Activated T-cell treated with anti-CD3 and anti-CD28 coated beads, Interleukin-2, amount 50 U/mL, for 4 hours (primary cell): Measurements from ENCODE around the gene FBXO31. TPM values are rescaled to one million over a fixed set of nuclear protein-coding genes. Genes with fewer than 3 reads are reported as not detected.

Experiments used
- ATAC-seq, 2 donors: fragments of 200-7000 bp; cut with Tn5 transposase; one replicate each; pipeline ENCODE4 v1.10.0; 2021
- DNase-seq: peaks from one replicate; pipeline ENCODE4 v3.0.0-alpha.2; 2020
- H3K27me3 Mint-ChIP-seq: one replicate; pipeline ENCODE4 v1.8.0; 2021; ENCODE audit warnings: low read depth, mixed read lengths
- H3K36me3 Mint-ChIP-seq: one replicate; pipeline ENCODE4 v1.8.0; 2022; ENCODE audit warnings: mixed read lengths; ENCODE audit not compliant: insufficient read depth
- H3K4me1 Mint-ChIP-seq: one replicate; pipeline ENCODE4 v1.8.0; 2021; ENCODE audit warnings: low read depth, mixed read lengths
- H3K4me3 Mint-ChIP-seq: one replicate; pipeline ENCODE4 v1.8.0; 2021; ENCODE audit warnings: mild to moderate bottlenecking, moderate library complexity, mixed read lengths
- H3K9me3 Mint-ChIP-seq: one replicate; pipeline ENCODE4 v1.8.0; 2021; ENCODE audit warnings: mixed read lengths
- total RNA-seq, 3 donors: library from RNA; stranded (reverse); gene quantifications; one replicate each; pipeline ENCODE4 v1.2.1, GENCODE V29; 2021

The FBXO31 gene
- total RNA-seq, 3 donors from 2014 or later: 53.0 to 58.1 (median 55.5) TPM

DNA sequence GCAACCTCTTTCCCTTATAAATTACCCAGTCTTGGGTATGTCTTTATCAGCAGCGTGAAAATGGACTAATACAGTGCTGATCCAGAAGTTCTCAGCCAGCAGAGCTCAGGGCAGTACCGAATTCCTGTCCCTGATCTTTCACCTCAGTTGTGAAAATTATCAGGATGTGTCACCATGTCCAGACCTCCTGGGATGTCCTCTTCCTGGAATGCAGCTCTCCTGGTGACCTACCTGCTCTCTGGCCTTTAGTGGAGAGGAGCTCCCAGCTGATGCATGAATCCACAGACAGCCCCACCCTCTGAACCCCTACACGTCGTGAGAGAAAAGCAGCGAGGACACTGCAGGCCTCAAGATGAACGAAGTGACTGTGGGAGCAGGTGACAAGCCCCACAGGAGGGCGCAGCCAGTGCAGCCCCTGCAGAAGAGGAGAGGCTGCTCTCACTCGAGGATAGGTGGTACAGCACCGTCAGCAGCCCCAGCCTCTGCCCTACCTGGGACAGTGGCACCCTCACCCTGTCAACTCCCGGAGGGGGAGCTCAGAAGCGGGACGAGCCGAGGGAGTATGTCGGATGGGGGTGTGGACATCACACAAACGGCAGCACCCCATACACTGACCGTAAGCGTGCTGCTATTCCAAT, 44.4 kb downstream of the FBXO31 start:
- Mint-ChIP-seq H3K4me3 (no peak overlapping the region), H3K36me3 (peaks cover 29% of the 10 kb centered on the region), H3K9me3 (no peaks in the 10 kb centered on the region), H3K27me3 (no peaks in the 10 kb centered on the region), H3K4me1 (peaks cover 7% of the 10 kb centered on the region)
- DNase-seq (no peak), ATAC-seq (no peak)

GRCh38 chr16:87338155-87338765, 45.3 kb downstream of the FBXO31 start:
- Mint-ChIP-seq H3K4me1 (peaks cover 7% of the 10 kb centered on the region), H3K9me3 (no peaks in the 10 kb centered on the region), H3K36me3 (peaks cover 28% of the 10 kb centered on the region), H3K4me3 (no peak overlapping the region), H3K27me3 (no peaks in the 10 kb centered on the region)
- DNase-seq: no peak
- no peak for ATAC-seq

DNA sequence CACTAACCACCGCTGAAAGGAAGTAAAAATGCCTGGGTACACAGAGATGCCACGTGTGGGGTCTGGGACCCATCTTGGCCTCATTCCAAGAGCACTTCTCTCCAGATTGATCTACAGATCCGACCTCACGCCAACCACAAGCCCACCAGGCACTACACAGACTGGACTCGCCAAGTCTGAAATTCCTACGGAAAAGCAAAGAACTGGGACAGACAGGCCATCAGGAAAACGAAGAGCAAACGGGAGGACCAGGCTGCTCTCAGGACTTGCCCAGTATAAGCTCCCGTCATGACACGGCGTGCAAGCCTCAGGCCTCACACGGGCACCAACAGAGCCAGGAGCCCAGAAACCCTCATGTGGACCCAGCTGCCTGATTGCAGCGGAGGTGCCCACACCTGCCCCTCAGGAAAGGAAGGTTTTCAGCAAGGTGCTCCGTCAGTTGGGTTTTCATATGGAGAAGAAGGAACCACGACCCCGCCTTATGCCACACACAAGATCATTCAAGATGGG, 46.3 kb downstream of the FBXO31 start:
- Mint-ChIP-seq H3K4me1 (peaks cover 7% of the 10 kb centered on the region), H3K9me3 (no peaks in the 10 kb centered on the region), H3K36me3 (peaks cover 24% of the 10 kb centered on the region), H3K27me3 (no peaks in the 10 kb centered on the region), H3K4me3 (no peak overlapping the region)
- no peak for DNase-seq
- no peak for ATAC-seq

GRCh38 chr16:87336434-87337240, 46.9 kb downstream of the FBXO31 start:
- H3K36me3 Mint-ChIP-seq: peaks cover 23% of the 10 kb centered on the region
- no peaks in the 10 kb centered on the region for H3K9me3 Mint-ChIP-seq
- H3K4me3 Mint-ChIP-seq: no peak overlapping the region
- DNase-seq (no peak), ATAC-seq (no peak)
- no peaks in the 10 kb centered on the region for H3K27me3 Mint-ChIP-seq
- peaks cover 7% of the 10 kb centered on the region for H3K4me1 Mint-ChIP-seq

GRCh38 chr16:87335625-87336433, 47.7 kb downstream of the FBXO31 start:
- H3K4me3 Mint-ChIP-seq: no peak overlapping the region
- peaks cover 7% of the 10 kb centered on the region for H3K4me1 Mint-ChIP-seq
- DNase-seq (no peak), ATAC-seq (no peak)
- H3K27me3 Mint-ChIP-seq: no peaks in the 10 kb centered on the region
- H3K36me3 Mint-ChIP-seq: peaks cover 21% of the 10 kb centered on the region
- H3K9me3 Mint-ChIP-seq: no peaks in the 10 kb centered on the region

DNA sequence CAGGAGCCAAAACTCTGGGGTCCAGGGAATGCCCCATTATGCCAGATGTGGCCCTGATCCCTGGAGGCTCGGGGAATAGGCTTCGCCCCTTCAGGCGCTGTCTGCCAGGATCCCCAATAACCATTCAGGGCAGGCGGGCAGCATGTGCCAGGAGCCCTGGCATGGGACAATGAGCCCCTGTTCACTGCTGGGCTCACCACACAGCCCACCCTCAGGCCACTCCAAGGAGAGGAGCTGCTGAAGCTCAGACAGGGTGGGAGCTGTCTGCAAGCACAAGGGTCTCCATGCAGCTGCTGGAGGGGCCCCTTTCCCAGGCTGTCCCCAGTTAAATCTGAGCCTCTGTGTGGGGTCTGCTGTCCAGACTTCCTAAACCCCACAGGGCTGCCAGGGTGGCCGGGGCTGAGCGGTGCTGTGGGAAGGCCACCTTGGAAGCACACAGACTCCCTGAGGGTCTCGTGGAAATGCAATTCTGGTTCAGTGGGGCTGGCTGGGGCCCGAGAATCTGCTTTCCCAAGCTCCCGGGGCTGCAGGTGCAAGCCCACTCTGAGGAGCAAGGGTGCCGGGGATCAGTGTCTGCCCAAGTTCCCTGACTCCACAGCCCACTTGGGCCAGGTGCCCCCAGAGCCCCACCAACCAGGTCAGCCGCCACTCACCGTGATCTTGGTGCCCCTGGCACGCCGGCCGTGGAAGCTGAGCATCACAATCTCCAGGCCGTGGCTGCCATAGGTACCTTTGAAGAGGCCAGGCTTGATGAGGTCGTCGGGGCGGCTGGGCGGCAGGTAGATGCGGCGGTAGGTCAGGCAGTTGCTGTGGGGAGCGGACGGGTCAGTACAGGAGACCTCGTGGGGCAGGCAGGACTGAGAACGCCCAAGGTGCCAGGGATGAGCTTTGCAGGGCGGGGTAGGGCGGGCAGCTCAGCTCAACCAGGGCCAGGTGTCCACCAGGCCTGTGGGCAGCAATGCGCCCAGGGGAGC, 48.6 kb downstream of the FBXO31 start:
- no peak for DNase-seq
- no peaks in the 10 kb centered on the region for H3K9me3 Mint-ChIP-seq
- peaks cover 7% of the 10 kb centered on the region for H3K4me1 Mint-ChIP-seq
- H3K4me3 Mint-ChIP-seq: no peak overlapping the region
- H3K27me3 Mint-ChIP-seq: no peaks in the 10 kb centered on the region
- H3K36me3 Mint-ChIP-seq: peaks cover 20% of the 10 kb centered on the region
- no peak for ATAC-seq

GRCh38 chr16:87333581-87334331, 49.8 kb downstream of the FBXO31 start:
- Mint-ChIP-seq H3K4me3 (no peak overlapping the region), H3K4me1 (peaks cover 7% of the 10 kb centered on the region), H3K36me3 (peaks cover 18% of the 10 kb centered on the region), H3K9me3 (no peaks in the 10 kb centered on the region), H3K27me3 (no peaks in the 10 kb centered on the region)
- no peak for ATAC-seq
- DNase-seq: no peak

- Mint-ChIP-seq H3K4me3 (no peak overlapping the region), H3K36me3 (peaks cover 17% of the 10 kb centered on the region), H3K27me3 (no peaks in the 10 kb centered on the region), H3K9me3 (no peaks in the 10 kb centered on the region), H3K4me1 (peaks cover 7% of the 10 kb centered on the region)
- ATAC-seq (no peak), DNase-seq (no peak)
These were observed 50.5 kb downstream of the FBXO31 start for GRCh38 chr16:87333101-87333500.

- ATAC-seq: no peak
- no peak overlapping the region for H3K4me3 Mint-ChIP-seq
These were observed 51.4 kb downstream of the FBXO31 start for GRCh38 chr16:87332150-87332549.

GRCh38 chr16:87331241-87331801, 52.3 kb downstream of the FBXO31 start:
- ATAC-seq (no peak), DNase-seq (no peak)
- H3K4me1 Mint-ChIP-seq: no peaks in the 10 kb centered on the region
- peaks cover 17% of the 10 kb centered on the region for H3K36me3 Mint-ChIP-seq
- H3K4me3 Mint-ChIP-seq: no peak overlapping the region
- H3K9me3 Mint-ChIP-seq: no peaks in the 10 kb centered on the region
- H3K27me3 Mint-ChIP-seq: no peaks in the 10 kb centered on the region

More at GRCh38 chr16:87332150-87332549, 51.4 kb downstream of the FBXO31 start:
- Mint-ChIP-seq H3K9me3 (no peaks in the 10 kb centered on the region), H3K4me1 (peaks cover 3% of the 10 kb centered on the region), H3K36me3 (peaks cover 17% of the 10 kb centered on the region), H3K27me3 (no peaks in the 10 kb centered on the region)
- DNase-seq: no peak

GRCh38 chr16:87330646-87331045, 52.9 kb downstream of the FBXO31 start:
- Mint-ChIP-seq H3K4me3 (no peak overlapping the region), H3K27me3 (no peaks in the 10 kb centered on the region), H3K9me3 (no peaks in the 10 kb centered on the region), H3K4me1 (no peaks in the 10 kb centered on the region), H3K36me3 (peaks cover 11% of the 10 kb centered on the region)
- no peak for DNase-seq
- ATAC-seq: no peak

DNA sequence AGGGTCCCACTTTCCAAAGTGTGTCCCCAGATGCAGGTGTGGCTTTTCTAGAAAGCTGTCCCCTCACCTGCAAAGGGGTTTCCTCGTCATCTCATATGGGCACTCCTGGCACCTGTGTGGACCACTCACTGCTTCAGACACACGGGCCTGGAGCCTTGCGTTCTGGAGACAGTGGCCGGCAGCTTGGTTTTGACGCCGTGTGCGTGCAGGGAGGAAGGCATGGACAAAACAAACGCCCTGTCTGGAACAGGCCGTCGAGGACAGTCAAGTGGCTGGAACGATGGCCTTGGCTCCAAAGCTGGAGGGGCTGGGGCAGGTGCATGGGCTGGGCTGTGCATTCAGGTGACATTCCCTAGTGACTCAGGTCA, 53.3 kb downstream of the FBXO31 start:
- Mint-ChIP-seq H3K4me1 (no peaks in the 10 kb centered on the region), H3K36me3 (peaks cover 9% of the 10 kb centered on the region), H3K4me3 (no peak overlapping the region), H3K9me3 (no peaks in the 10 kb centered on the region), H3K27me3 (no peaks in the 10 kb centered on the region)
- no peak for ATAC-seq
- no peak for DNase-seq
